HAP-1 (cell line): ENCODE measurements around the gene DAGLA.

ENCODE experiments used
- DNase-seq, 2 experiments: peaks; one replicate each; pipeline ENCODE4 v3.0.0-alpha.2; 2016 to 2020; ENCODE audit warnings: low spot score in 2 of 2
- H3K27me3 ChIP-seq: fragments of 250-450 bp; sonication (Bioruptor Pico); 2 replicates; pipeline ENCODE4 v1.5.1; 2020; ENCODE audit warnings: low read depth, mild to moderate bottlenecking, moderate library complexity
- H3K36me3 ChIP-seq: fragments of 250-450 bp; sonication (Bioruptor Pico); replicated peaks from 2 replicates; pipeline ENCODE4 v1.5.1; 2020; ENCODE audit warnings: mild to moderate bottlenecking
- H3K4me1 ChIP-seq: fragments of 250-450 bp; sonication (Bioruptor Pico); 2 replicates; pipeline ENCODE4 v1.5.1; 2020; ENCODE audit warnings: mild to moderate bottlenecking
- H3K4me3 ChIP-seq: fragments of 250-450 bp; sonication (Bioruptor Pico); 2 replicates; pipeline ENCODE4 v1.5.1; 2020; ENCODE audit warnings: mild to moderate bottlenecking, moderate library complexity
- H3K9me3 ChIP-seq: fragments of 250-450 bp; sonication (Bioruptor Pico); 2 replicates; pipeline ENCODE4 v1.5.1; 2020; ENCODE audit warnings: mild to moderate bottlenecking, moderate library complexity
- in situ Hi-C: fragments of 300-500 bp; cut with MboI; formaldehyde crosslinking; loops from 3 replicates; pipeline ENCODE4 v1.14.3; 2020; ENCODE audit warnings: low sequenced_read_pairs, inconsistent platforms, mixed read lengths

DAGLA gene

DNA sequence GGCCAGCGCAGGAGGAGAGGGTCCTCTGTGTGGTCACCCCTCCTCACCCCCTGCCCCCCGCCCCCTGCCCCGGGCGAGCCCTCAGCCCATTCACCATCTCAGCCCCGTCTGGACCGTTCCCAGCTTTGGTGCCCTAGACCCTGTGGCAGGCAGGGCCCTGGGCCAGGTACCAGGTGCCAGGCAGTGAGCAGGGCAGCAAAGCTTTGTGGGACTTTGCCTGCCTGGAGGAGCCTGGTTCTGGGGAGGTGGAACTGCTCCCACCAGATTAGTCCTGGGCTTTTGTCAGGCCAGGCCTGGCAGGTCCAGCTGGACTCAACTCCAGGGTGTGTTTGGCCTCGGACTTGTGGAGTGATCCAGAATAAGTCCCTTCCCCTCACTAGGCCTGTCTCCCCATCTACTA lies 58.6 kb downstream of the DAGLA start:
- H3K9me3 ChIP-seq, result no peaks in the 10 kb centered on the region
- no peaks in the 10 kb centered on the region for H3K27me3 ChIP-seq
- H3K4me1 ChIP-seq, result no peaks in the 10 kb centered on the region
- no peaks in the 10 kb centered on the region for H3K36me3 ChIP-seq
- in situ Hi-C loops, result no loop called here
- no peak for DNase-seq
- H3K4me3 ChIP-seq, result no peak overlapping the region

DNA sequence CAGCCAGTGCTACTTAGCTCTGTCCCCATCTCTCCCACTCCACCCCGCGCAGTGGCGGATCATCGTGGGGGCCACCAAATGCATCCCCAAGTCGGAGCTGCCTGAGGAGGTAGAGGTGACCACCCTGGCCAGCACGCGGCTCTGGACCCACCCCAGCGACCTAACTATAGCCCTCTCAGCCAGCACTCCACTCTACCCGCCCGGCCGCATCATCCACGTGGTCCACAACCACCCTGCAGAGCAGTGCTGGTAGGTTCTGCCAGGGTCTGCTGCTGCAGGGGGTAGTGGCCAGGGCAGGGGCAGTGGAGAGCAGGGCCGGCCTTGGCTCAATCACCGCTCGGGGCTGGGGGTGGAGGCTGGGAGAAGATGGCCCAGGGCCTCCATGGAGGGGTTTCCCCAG lies 59.2 kb downstream of the DAGLA start:
- in situ Hi-C loops, result no loop called here

DNA sequence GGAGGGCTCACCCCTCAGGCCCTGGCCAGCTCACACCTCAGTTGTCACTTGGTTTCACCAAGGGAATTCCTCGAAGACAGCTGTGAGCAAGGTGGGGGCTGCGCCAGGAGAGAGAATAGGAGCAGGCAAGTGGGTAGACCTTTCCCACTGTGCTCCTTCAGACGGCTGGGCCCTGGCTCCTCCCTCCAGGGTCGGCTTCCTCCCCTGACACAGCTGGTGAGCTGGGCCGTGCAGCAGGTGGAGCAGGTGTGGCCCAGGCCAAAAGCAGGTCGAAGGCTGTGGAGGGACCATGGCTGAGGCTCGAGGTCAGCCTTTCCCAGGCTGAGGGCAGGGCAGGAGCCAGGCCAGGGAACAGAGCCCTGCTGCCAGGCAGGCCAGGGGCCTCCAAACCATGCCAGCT lies 59.8 kb downstream of the DAGLA start:
- in situ Hi-C loops, result no loop called here
- Histone ChIP-seq H3K4me3 (no peak overlapping the region), H3K9me3 (no peaks in the 10 kb centered on the region), H3K36me3 (no peaks in the 10 kb centered on the region), H3K27me3 (no peaks in the 10 kb centered on the region), H3K4me1 (no peaks in the 10 kb centered on the region)
- DNase-seq, result no peak

More for the DNA sequence above, 59.2 kb downstream of the DAGLA start:
- DNase-seq, result no peak
- Histone ChIP-seq H3K27me3 (no peaks in the 10 kb centered on the region), H3K36me3 (no peaks in the 10 kb centered on the region), H3K4me3 (no peak overlapping the region), H3K9me3 (no peaks in the 10 kb centered on the region), H3K4me1 (no peaks in the 10 kb centered on the region)

DNA sequence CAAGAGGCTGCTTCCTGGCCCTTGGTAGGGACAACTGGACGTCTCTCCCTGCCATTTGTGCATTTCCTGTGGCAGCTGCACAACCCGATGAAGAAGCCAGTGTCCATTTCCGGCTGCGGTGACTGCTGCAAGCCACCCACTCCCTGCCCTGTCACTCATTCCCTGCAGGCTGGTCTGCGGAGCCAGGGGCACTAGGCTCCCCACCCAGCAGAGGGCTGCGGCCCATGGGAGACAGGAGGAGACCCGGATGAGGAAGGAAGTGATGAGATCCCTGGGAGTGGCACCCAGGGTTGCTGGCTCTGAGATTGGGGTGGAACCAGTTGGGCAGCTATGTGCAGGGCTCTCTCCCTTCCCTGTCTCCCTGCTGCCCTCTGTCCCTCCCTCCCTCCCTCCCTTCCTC lies 62.2 kb downstream of the DAGLA start:
- H3K4me3 ChIP-seq, result no peak overlapping the region
- no peak for DNase-seq
- no peaks in the 10 kb centered on the region for H3K9me3 ChIP-seq
- no peaks in the 10 kb centered on the region for H3K4me1 ChIP-seq
- in situ Hi-C loops, result no loop called here
- no peaks in the 10 kb centered on the region for H3K36me3 ChIP-seq
- no peaks in the 10 kb centered on the region for H3K27me3 ChIP-seq

DNA sequence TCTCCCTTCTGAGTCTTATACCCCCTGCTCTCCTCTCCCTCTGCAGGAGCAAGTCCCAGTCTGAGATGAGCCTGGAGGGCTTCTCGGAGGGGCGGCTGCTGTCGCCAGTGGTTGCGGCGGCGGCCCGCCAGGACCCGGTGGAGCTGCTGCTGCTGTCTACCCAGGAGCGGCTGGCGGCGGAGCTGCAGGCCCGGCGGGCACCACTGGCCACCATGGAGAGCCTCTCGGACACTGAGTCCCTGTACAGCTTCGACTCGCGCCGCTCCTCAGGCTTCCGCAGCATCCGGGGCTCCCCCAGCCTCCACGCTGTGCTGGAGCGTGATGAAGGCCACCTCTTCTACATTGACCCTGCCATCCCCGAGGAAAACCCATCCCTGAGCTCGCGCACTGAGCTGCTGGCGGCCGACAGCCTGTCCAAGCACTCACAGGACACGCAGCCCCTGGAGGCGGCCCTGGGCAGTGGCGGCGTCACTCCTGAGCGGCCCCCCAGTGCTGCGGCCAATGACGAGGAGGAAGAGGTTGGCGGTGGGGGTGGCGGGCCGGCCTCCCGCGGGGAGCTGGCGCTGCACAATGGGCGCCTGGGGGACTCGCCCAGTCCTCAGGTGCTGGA lies 63.4 kb downstream of the DAGLA start:
- no peak overlapping the region for H3K4me3 ChIP-seq
- no peaks in the 10 kb centered on the region for H3K36me3 ChIP-seq
- in situ Hi-C loops, result no loop called here
- no peaks in the 10 kb centered on the region for H3K4me1 ChIP-seq
- H3K27me3 ChIP-seq, result no peaks in the 10 kb centered on the region
- H3K9me3 ChIP-seq, result no peaks in the 10 kb centered on the region
- DNase-seq, result no peak

DNA sequence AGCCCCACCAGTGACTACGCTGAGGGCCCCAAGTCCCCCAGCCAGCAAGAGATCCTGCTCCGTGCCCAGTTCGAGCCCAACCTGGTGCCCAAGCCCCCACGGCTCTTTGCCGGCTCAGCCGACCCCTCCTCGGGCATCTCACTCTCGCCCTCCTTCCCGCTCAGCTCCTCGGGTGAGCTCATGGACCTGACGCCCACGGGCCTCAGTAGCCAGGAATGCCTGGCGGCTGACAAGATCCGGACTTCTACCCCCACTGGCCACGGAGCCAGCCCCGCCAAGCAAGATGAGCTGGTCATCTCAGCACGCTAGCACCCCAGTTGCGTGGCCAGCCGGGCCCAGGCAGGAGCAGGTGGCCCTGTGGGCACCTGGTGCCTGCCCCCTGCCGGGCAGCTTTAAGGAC lies 64.0 kb downstream of the DAGLA start:
- H3K4me3 ChIP-seq, result no peak overlapping the region
- in situ Hi-C loops, result no loop called here
- no peaks in the 10 kb centered on the region for H3K9me3 ChIP-seq
- no peak for DNase-seq
- H3K4me1 ChIP-seq, result no peaks in the 10 kb centered on the region
- no peaks in the 10 kb centered on the region for H3K36me3 ChIP-seq
- H3K27me3 ChIP-seq, result no peaks in the 10 kb centered on the region

DNA sequence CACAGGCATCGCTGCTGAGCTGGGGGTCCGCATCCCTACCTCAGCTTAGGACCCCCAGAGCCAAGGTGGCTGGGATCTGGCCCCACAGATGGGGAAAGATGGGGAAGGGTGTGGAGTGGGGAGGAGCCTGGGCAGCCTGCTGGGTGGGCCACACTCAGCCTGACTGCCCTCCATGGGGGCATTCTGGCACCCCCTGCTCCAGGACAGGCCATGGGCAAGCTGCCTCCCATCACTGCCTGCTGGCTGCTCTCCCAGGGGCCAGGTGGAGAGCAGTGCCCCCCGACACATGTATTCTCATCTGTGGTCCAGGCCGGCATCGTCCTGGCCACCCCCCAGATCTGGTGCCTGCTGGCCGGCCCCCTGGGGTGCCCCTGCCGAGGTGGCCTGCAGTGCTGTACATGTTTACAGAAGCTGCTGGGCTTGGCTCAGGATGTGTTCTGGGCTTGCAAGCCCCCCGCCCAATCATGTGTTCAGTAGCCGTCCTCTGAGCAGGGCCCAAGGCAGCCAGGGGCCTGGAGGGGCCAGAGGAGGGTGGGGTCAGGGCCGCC lies 64.5 kb downstream of the DAGLA start:
- in situ Hi-C loops, result no loop called here
- H3K36me3 ChIP-seq, result no peaks in the 10 kb centered on the region
- no peaks in the 10 kb centered on the region for H3K9me3 ChIP-seq
- no peak overlapping the region for H3K4me3 ChIP-seq
- H3K27me3 ChIP-seq, result no peaks in the 10 kb centered on the region
- DNase-seq, result no peak
- no peaks in the 10 kb centered on the region; the same call in 1 of the 2 replicates for H3K4me1 ChIP-seq

DNA sequence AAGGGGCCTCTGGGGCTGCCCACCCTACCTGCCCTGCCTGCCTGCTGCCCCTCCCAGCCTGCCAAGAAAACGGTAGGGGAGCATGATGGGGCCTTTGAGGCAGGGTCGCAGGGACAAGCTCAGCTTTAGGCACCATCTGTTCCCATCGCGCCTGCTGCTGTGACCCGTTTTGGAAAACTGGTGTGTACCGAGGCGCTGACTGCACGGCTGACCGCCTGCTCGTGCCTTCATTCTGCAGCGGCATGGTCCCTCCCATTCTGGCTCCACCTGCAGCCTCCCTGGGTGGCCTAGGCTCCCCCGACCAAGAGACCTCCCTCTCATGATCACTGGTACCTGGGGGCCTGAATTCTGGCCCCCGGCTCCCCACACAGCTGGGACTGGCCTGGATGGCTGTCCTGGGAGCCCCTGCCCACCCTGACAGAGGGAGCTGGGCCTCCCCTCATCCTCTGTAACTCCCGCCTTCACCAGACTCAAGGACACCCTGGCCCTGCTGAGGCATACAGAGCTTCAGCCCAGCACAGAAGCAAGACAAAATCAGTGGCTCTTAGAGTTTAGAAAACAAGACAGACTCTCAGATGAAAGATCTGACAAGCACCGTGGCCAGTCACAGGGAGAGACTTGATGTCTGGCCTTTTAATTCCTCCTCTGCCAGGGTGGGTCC lies 65.7 kb downstream of the DAGLA start:
- Histone ChIP-seq H3K27me3 (no peaks in the 10 kb centered on the region), H3K4me1 (peaks cover 3% of the 10 kb centered on the region), H3K4me3 (no peak overlapping the region), H3K36me3 (no peaks in the 10 kb centered on the region), H3K9me3 (no peaks in the 10 kb centered on the region)
- no peak for DNase-seq
- in situ Hi-C loops, result no loop called here

DNA sequence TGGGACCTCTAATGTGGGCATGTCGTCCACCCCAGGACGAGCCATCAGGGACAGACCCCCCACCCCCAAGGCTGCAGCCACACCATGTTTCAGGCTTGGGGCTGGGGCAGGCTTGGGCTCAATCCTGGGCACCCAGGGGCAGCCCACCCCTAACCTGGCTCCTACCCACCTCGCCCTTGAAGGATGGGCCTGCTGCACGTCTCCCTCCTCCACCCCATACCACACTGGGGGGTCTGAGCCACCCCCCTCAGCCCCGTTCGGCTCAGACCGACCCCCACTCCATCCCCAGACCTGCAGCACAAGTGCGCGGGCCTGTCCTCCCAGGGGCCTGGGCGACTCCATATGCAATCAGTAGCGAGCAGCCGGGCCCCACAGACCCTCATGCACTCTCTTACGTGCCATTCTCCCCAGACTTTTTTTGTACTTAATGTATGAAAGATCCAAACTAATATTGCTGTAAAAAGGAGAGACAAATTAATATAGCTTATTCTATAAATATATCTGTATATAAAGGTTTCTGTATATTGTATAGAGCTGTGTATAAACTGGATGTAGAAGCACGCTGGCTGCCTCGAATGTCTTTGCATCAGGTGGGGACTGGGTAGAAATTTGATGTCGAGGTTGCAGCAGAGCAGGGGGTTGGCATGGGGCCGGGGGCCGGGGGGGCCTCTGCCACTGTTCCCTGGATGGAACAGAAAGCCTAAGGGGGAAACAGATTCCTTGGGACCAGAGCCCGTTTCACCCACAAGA lies 66.4 kb downstream of the DAGLA start:
- H3K27me3 ChIP-seq, result no peaks in the 10 kb centered on the region
- H3K36me3 ChIP-seq, result no peaks in the 10 kb centered on the region
- H3K4me1 ChIP-seq, result peaks cover 3% of the 10 kb centered on the region
- H3K9me3 ChIP-seq, result no peaks in the 10 kb centered on the region
- no peak for DNase-seq
- H3K4me3 ChIP-seq, result no peak overlapping the region
- in situ Hi-C loops, result no loop called here

DNA sequence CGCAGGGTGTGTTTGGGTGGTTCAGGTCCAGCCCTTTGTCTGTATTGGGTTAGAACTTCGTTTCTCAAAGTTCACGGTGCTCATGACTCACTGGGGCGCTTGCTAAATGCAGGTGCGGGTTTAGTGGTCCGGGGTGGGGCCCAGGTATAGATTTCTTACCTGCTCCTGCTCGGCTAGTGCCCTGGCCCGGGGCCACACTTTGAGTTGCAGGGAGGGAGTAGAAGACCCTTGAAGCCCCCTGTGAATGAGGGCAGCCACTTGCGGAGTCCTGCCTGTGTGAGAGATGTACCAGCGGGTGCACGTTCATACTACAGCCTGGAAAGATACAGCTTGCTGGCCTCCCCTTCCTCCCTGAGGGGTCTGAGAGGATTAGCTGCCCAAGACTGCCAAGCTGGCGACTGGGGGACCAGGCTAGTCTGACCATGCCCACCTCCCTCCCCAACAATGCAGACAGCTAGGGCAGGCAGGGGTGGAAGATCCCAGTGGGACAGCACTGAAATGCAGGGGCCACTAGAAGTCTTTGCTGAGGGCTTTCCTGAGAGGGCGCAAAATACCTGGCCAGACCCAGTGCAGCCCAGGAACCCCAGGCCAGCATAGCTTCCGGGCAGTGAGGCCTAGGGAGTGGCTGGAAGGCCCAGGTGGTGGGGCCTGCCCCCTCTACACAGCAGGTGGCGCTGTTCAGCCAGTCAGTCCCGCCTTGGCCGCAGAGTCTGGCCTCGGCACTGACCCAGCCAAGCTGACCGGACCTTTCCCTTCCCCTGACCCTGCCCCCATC lies 67.2 kb downstream of the DAGLA start:
- peaks cover 3% of the 10 kb centered on the region for H3K4me1 ChIP-seq
- in situ Hi-C loops, result no loop called here
- H3K4me3 ChIP-seq, result no peak overlapping the region
- peak; percentile 62 to 84 for DNase-seq
- no peaks in the 10 kb centered on the region for H3K27me3 ChIP-seq
- H3K9me3 ChIP-seq, result no peaks in the 10 kb centered on the region
- H3K36me3 ChIP-seq, result no peaks in the 10 kb centered on the region

DNA sequence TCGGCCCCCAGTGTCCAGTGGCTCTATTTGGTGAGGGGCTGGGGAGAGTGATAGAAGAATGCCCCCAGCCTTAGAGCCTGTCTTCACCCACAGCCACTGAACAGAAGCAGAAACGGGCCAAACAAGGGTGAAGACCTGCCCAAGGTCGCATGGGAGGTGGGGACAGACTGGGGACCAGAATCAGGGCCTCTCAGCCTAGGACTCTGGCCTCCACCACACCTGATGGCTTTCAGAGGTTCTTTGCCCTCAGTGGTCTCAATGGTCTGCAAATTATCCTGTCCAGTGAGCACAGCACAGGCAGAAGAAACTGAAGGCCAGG lies 67.7 kb downstream of the DAGLA start:
- in situ Hi-C loops, result no loop called here
- no peaks in the 10 kb centered on the region for H3K27me3 ChIP-seq
- peaks cover 3% of the 10 kb centered on the region for H3K4me1 ChIP-seq

DNA sequence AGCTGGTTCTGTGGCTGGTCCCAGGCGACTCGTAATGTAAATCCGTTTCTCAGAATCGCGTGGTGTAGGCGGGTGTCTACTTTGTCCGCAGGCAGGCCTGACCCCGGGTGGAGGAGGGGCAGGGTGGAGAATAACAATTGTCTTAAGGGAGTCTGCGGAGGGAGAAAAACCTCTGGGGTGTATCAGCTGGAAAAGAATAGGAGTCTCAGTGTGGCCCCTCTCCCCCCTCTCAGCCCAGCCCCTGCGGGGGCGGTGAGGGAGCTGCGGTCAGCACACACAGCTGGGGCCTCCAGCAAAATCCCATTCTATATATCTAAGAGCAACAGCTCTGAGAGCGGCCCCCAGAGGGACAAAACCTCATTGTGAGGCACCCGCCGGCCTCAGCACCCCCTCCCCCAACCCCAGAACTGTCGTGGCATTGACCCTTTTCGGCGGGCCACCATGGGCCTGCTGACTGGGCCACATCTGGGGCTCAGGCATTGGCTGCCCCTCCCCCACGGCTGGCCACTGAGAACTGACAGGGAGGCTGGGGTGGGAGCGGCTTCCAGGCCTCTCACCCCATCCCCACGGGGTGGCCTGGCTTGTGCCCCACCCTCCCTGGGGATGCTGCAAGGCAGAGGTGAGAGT lies 69.5 kb downstream of the DAGLA start:
- peak in 1 of 2 experiments; percentile 40 for DNase-seq
- no peak overlapping the region for H3K4me3 ChIP-seq
- in situ Hi-C loops, result no loop called here
- no peaks in the 10 kb centered on the region for H3K27me3 ChIP-seq
- no peaks in the 10 kb centered on the region for H3K9me3 ChIP-seq
- peaks cover 3% of the 10 kb centered on the region for H3K4me1 ChIP-seq
- no peaks in the 10 kb centered on the region for H3K36me3 ChIP-seq

More for the DNA sequence above, 67.7 kb downstream of the DAGLA start:
- DNase-seq, result no peak
- Histone ChIP-seq H3K4me3 (no peak overlapping the region), H3K36me3 (no peaks in the 10 kb centered on the region), H3K9me3 (no peaks in the 10 kb centered on the region)

DNA sequence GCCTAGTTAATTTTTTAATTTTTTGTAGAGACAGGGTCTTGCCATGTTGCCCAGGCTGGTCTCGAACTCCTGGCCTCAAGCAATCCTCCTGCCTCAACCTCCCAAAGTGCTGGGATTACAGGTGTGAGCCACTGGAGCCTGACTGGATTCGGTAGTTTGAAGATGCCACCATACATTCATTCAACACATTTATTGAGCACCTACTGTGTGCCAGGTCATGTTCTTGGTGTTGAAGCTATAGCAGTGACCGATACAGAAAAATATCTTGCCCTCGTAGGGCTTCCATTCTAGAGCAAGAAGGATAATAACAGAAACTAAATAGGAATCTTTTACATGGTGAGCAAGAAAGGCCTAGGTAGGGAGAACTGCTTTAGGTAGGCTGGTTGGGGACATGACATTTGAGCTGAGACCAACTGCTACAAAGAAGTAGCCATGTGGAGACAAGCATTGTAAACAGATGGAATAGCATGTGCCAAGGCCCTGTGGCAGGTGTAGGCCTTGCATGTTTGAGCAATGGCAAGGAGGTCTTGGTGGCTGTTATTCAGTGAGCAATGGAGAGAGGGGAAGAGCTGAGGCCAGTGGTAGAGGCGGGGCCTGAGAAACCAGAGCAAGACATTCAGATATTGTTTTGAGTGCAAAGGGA lies 70.6 kb downstream of the DAGLA start:
- in situ Hi-C loops, result no loop called here
- DNase-seq, result no peak
- Histone ChIP-seq H3K4me3 (no peak overlapping the region), H3K4me1 (peaks cover 3% of the 10 kb centered on the region), H3K36me3 (no peaks in the 10 kb centered on the region), H3K27me3 (no peaks in the 10 kb centered on the region), H3K9me3 (no peaks in the 10 kb centered on the region)
